Measurements from ENCODE around the gene EID1.

DNA sequence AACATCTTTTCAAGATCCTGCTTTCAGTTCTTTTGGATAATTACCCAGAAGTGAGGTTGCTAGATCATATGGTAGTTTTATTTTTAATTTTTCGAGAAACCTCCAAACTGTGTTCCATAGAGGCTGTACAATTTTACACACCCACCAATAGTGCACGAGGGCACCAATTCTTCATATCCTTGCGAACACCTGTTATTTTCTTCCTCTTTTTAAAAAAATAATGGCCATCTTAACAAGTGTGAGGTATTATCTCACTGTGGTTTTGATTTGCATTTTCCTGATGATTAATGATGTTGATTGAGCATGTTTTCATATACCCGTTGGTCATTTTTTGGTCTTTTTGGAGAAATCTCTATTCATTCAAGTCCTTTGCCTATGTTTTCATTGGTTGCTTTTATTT is 49.5 kb upstream of the EID1 start:
- TF ChIP-seq, protein P1, sequence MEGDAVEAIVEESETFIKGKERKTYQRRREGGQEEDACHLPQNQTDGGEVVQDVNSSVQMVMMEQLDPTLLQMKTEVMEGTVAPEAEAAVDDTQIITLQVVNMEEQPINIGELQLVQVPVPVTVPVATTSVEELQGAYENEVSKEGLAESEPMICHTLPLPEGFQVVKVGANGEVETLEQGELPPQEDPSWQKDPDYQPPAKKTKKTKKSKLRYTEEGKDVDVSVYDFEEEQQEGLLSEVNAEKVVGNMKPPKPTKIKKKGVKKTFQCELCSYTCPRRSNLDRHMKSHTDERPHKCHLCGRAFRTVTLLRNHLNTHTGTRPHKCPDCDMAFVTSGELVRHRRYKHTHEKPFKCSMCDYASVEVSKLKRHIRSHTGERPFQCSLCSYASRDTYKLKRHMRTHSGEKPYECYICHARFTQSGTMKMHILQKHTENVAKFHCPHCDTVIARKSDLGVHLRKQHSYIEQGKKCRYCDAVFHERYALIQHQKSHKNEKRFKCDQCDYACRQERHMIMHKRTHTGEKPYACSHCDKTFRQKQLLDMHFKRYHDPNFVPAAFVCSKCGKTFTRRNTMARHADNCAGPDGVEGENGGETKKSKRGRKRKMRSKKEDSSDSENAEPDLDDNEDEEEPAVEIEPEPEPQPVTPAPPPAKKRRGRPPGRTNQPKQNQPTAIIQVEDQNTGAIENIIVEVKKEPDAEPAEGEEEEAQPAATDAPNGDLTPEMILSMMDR (conservative IDR thresholded peaks at IDR 0.05; ENCODE audit: low read depth, low read length): no peak
- TF ChIP-seq EZH2phosphoT487 (IDR thresholded peaks at IDR 0.05; ENCODE audit: borderline replicate concordance, low read length): no peak

Measured in PC-3 (cell line).